Iris pigment epithelial cell (primary cell): Measurements from ENCODE around the gene RGL4.
A peak's percentile ranks its signal among the peaks of the same experiment; 100 is the strongest.

ENCODE experiments used
- DNase-seq: peaks from one replicate; pipeline ENCODE4 v3.0.0-alpha.2; 2011; ENCODE audit warnings: low read depth

RGL4 gene

DNA sequence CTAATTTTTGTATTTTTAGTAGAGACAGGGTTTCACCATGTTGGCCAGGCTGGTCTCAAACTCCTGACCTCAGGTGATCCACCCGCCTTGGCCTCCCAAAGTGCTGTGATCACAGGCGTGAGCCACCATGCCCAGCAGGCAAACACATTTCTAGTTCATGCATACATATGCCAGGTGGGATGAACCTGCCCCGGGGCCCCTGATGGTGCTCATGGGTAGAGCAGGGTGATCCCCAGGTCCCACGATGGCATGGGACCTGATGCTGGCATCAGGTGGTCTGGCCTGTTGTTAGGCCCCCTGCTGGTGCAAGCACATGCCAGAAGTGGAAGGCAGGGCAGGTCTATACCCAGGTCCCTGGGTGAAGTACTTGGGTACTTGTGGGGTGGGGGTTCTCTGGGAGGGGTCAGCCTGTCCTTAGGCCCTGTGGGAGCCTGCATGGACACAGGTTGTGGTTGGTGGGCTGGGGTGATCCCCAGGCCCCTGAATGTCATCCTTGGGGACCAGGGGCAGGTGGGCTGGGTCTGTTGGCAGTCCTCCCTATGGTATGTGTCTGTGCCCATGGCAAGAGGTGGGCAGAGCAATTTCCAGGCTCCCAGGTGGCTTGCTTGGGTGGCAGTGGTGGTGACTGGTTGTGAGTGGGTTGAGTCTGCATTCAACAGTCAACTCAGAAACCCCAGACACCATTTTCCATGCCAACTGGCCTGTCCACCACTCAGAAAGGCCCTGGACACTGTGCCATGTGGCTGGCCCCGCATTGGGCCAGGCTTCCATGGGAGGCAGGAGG, 9.6 kb upstream of the RGL4 start:
- no peak for DNase-seq

DNA sequence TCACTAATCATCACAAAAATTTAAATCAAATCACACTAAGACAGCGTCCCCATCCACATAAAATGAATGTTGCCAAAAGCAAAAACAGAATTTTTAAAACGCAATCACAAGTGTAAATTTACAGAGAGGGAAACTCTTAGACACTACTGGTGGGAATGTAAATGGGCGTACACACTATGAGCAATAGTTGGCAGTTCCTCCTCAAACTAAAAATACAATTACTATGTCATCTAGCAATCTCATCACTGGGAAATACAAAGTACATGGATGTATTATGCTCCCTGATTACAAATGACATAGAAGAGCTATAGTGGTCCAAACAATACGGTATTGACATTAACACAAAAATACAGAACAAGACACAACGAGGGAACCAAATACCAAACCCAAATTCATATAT, 8.7 kb upstream of the RGL4 start:
- no peak for DNase-seq

DNA sequence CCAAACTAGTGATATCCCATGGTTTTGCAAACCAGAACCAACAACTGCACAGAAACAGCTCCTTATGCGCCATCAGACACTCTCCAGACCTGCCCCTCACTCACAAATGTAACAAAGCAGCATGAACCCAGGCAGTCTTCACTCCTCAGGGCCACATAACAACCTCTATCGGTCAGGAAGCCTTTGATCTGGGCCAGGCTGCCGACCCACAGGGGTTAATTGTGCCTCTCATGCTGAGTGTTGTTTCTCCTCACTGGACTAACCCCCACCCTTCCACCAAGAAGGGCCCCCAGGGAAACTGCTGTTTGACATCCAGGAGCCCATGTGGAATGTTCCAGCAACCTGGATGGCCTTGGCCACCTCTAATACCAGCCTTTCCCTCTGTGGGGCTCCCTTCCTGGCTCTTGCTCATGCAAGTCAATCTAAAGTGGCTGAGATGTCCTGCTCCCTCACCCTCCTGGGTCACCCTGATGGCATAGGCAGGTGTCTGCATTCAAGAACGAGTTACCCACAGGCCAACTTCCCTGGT, 7.9 kb upstream of the RGL4 start:
- DNase-seq: no peak

DNA sequence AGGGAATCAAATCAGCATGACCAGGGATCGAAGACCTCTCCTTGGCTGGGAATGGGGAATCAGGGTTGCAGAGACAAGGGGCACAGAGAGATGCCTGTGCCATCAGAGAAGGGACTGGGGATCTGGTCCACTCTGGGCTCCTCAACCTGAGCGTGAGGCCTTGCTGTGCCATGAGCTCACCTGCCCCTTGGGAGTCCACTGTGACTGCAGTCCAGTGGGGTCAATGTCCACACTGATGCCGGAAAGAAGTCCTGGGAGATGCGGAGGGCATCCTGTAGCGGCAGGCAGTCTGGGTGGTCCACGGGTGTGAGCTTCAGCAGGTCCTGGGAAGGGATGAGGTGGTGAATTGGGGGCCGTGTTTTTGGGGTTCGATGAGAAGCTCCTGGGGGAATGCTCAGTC, 7.3 kb upstream of the RGL4 start:
- DNase-seq: no peak

DNA sequence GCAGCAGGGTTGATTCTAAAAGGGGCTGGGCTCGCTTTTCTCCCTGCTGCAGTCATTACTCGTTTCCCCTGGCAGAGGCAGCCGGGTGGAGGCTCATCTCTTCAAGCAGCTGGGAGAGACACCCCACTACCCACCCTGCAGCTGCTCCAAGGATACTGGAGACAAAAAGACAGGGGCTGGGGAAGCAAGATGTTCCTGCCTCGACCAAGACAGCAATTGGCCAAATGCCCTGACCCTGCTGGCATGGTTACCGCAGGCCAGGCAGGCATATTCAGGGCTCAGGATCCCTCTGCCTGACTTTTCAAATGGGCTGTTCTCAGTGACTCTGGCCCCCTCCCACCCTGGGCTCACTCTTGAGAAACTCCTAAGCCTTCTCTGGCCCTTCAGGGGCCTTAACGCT, 6.8 kb upstream of the RGL4 start:
- DNase-seq: no peak

DNA sequence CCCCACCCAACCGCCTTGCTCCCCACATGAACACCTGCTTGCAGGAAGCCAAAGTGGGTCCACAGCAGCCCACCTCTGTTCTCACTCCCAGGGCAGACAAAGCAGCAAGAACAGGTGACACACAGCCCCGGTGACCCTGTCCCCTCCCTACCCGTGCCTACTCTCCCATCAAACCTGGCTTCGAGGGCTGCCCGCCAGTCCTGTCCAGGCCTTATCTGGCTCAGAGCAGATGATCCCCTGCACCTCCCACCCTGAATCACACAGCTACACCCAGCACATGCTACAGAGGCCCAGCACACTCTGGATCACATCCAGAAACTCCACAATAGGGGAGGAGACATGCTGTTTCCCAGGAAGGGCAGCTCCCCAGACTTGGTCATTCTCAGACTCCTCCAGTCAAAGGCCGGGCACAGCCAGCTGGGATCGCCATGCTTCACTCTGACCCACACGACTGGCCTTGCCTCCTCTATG, 6.2 kb upstream of the RGL4 start:
- DNase-seq: peak; percentile 6

DNA sequence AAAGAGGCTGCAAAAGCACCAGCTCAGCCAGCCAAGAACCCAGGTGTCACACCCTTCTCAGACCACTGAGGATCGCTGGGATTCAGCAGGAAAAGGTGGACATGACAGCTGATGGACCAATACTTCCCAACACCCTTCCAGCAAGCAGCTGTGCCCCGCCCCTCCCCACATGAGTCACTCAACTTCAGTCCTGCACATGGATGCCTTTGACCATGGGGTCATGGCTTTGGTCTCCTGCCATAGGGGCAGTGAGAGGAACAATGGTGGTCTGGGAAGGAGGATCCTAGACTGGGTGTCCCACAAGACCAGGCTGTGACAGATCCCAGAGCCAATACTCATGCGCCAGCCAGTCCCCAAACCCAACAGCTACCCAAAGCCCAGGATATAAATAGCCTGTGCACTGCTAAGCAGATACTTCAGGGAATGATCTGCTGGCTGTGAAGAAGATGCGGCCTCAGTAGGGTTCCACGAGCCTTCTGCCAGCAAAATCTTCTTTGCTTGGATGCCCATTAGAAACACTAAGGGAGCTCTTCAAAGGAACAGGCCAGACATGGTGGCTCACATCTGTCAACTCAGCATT, 5.5 kb upstream of the RGL4 start:
- peak; percentile 45 for DNase-seq

DNA sequence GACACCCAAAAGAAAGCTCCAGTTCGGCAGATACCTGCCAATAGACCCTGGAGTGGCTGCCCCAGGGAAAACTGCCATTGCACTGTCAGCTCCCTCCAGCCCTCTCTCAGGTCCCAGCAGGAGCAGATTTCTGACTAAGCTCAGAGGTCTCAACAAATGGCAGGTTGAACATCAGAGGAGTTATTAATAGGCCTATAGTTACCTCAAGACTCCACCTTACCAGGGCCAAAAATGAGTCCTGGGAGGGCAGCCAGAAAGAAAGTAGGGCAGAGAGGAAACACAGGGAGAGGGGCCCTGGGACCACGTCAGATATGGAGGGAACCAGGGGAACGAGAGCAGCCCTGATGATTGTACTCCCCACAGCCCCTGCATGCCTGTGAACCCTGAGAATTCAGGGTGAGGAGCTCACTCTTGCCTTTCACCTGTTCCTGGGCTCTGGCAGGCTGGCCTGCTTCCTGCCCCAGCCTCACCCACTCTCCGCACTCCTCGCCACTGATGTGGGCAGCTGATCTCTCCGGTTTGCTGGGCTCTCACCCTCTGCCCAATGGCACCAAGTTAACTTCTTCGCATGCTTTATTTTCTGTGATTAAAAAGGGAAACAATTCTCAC, 4.3 kb upstream of the RGL4 start:
- DNase-seq: no peak

DNA sequence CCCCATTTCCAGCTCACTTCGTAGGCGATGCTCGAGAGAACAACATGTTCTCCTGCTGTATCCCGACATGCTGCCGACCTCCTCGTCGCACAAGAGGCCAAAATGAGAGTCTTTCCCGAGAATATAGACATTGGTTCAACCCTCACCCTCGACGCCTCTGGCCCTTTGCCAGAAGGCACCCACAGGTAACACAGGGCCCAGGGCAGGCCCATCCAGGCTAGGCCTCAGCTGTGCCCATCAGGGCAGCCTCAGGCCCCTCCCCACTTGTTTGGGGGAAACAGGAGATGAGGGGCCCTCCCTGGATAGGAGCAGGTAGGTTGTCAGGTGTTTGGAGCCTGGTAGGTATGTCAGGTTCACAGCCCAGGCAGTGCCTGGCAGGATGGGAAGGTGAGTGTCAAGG, 2.7 kb upstream of the RGL4 start:
- no peak for DNase-seq

DNA sequence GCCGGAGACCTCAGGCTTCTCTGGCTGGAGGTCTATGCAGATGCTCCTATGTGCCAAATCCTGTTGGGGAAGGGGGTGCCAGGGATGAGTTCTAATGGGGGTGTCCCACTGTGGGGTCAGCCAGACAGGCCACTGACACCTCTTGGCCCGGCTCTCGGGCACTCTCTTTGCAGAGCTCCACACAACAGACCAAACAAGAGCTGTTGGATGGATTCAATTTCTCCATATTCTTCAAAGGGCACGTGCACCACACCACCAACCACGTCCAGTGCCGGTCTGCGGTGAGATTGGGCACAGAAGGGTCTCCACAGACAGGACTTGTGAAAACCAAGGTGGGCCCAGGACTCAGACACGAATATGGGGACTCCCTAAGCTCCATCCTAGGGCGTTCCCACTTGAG, 2.2 kb upstream of the RGL4 start:
- DNase-seq: no peak

DNA sequence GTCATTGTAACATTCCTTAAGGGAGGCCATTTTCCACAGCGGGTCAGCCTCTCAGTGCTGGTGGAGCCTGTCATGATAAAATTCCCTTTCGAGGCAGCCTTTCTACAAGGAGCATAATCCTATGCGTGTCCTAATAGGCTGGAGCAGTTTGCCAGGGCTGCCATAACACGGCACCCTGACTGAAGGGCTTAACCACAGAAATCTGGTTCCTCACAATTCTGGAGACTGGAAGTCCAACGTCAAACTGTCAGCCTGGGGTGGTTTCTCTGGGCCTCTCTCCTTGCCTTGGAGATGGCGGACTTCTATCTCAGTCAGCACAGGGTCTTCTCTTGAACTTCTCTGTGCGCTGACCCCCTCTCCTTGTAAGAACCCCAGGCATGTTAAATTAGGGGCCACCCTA, 1.4 kb upstream of the RGL4 start:
- DNase-seq: no peak

DNA sequence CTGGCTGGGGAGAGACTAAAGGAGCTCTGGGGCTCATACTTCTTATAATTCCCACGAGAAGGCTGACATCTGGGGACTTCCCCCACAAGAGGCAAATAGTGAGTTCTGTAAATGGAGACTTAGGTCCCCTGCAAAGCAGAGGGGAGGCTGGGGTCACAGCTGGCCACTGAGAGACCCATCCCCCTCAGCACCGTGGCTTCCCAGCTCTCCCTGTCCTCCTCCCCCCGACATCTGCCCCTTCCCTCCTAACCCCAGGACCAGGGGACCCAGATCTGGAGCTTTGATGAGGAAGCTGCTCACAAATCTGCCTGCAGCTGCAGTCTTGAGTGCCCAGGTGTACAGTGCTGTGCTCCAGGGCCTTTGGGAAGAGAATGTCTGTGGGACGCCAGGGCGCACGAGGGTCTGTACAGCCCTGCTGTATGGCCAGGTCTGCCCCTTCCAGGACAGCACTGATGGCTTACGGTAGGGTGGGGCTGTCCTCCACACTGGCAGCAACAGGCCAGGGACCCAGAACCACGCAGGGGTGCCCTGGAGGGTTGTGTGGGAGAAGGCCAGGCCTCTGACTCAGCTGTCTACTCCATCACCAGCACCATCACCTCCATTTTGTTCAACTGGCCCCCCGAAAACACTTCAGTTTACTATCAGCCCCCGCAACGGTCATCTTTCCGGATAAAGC, 1.1 kb downstream of the RGL4 start:
- no peak for DNase-seq

DNA sequence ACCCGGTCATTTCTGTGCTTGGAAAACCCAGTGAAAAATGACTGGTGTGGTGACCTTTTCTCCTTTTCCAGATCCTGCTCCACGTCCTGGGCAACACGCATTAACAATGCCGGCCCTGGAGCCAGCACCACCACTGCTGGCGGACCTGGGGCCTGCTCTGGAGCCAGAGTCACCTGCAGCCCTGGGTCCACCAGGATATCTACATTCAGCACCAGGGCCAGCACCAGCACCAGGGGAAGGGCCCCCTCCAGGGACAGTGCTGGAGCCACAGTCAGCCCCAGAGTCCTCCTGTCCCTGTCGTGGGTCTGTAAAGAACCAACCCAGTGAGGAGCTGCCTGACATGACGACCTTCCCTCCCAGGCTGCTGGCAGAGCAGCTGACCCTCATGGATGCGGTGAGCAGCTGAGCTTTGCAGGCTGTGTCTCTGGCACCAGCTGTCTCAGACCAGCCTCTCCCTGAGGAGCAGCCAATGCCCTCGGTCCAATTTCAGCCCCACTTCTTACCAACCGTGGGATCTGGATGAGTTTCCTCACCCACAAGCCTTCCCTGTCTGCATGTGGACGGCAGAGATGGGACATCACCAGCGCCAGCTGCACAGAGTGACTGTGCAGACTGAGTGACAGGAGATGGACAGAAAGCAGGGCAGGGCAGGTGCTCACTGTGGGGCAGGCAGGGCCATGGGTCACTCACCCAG, 1.9 kb downstream of the RGL4 start:
- no peak for DNase-seq

DNA sequence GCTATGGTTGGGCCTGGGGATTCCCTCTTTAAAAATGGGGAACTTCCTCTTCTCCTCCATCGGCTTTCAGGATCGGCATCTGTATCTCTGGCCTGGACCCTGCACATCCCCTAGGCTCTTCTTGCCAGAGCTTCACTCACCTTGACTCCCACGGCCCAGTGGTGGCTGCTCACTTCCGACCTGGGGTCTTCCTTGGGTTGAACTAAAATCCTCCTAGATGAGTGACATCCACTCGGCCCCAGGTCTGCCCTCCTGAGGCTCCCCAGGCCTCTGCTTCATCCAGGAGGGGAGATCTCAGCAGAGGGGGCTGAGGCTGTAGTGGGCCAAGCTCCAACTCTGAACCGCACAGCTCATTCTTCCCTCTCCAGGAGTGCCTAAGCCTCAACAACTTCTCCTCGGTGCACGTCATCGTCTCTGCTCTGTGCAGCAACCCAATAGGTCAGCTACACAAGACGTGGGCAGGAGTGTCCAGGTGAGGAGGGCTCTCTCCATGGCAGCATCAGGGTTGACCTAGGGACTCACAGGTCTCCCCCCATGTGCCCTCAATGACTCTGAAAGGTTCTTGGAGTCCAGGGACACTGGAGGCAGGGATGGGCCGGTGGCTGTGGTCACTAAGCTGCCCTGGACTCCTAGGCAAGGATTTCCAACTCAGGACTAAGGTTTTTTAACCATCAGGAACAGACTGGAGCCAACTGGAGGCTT, 3.3 kb downstream of the RGL4 start:
- no peak for DNase-seq

DNA sequence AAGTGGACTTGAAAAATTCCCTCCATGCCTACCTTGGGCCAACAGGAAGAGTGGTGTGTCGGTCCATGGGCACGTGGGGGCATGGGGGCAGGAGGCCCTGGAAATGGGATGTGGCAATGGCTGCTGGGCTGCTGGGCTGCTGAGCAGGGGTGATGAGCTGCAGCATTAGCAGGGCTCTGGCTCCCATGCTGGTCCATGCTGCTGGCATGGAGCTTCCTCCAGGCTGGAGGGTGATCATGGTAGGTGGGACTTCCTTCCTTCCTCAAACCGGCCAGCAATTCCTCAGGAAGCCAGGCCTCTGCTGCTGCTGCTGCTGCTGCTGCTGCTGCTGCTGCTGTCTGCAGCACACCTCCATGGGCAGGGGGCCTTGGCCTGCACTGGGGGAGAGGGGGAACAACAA, 4.3 kb downstream of the RGL4 start:
- DNase-seq: no peak

DNA sequence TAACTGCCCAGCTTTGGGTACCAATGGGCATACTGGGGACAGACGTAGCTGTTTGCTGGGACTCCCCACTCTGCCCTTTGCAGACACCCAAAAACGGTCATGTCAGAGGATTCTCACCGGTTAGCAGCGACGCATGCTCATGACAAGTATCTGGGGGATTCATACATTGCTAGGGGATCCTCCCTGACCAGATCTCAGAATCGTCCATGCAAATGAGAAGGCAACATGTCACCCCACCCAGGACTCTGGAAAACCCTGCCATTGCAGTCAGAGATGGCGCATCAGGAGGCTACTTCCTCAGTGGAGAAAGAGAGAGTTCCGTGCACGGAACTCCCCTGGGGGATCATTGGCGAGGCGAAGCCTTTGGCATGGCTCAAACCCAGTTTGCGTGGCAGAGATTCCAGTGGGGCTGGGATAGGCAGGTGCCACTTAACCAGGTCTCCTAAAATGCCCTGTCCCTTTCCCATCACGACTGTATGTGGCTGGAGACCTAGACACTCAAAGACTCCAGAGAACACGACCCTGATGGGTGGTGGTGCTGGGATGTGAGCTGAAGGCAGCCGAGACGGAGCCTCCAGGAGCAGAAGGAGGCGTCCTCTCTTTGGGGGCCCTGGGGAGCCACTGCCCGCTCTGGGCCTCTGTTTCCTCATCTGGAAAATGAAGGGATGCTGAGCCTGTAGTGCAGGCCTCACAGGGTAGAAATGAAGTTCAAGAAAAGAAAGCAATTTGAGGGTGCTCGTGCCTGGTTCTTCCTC, 4.9 kb downstream of the RGL4 start:
- no peak for DNase-seq

DNA sequence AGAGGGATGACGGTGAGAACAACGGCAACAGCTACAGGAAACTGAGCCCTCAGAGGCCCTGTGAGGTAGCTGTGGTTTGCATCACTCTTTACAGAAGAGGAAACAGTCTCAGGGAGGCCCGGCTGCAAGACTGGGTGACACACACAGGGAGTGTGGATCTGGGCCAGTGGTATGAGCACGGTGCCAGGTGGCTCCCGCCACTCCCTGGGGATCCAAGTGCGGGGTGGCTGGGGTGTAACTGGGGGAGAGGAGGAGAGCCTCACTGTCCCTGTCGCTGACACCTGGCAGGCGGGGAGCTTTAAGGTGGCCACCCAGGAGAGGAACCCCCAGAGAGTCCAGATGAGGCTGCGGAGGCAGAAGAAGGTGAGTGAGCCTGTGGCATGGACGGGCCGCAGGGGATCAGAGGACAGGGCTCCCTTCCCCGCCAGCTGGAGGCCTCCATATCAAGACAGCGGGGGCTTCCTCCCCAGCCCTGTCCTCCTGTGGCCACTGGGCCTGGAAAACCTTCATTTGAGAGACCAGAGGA, 5.6 kb downstream of the RGL4 start:
- peak; percentile 82 for DNase-seq

DNA sequence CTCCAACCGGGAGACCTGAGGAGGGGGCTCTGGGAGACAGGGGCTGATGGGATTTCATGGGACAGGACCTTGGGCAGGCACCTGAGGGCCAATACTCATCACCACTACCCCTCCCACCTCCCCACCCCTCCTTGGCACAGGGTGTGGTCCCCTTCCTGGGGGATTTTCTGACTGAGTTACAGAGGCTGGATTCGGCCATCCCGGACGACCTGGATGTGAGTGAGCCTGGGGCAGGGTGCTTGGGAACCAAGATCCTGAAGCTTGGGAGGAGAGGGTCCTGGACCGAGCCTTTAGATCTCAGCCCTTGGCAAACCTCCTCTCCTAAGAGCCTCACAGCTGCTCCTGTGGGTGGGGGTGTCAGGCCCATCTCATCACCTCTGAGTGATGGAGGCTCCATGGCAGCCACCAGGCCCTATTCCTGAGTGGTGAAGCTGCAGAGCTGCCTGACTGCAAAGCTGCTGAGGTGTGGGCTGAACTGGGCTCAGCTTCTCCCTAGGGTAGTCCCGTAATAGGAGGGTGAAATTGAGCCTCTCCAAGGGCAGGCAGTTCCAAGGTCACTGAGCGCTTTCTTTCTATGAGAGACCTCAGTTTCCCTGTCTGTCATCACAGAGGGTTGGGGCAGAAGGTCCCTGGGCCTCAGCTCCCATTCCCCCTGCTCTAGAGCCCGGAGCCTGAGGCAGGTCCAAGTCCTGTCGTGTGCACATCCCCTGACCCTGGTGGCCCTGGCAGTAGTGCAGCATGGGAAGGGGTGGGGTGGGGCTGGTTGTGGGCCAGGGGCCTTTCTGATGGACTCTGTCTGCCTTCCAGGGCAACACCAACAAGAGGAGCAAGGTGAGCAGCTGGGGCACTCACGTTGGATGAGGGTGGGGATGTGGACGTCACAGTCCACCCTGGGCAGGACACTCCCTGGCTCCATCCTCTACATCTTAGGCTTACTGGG, 6.5 kb downstream of the RGL4 start:
- DNase-seq: no peak

DNA sequence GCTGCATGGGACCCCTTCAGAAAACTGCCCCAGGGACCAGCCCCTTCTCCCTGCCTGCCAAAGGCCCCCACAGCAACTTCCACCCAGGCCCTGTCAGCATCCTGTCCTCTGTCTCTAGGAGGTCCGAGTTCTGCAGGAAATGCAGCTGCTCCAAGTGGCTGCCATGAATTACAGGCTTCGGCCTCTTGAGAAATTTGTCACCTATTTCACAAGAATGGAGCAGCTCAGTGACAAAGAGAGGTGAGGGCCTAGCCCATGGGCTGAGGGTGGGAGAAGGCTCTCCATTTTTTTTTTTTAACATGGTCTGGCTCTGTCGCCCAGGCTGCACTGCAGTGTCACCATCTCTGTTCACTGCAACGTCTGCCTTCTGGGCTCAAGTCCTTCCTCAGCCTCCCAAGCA, 7.3 kb downstream of the RGL4 start:
- no peak for DNase-seq
